NCI-H524 treated with DMSO at 0.1 percent for 48 hours (cell line): Measurements from ENCODE around the gene GBP6.
"Not testable (repeated sequence)": the region's sequence is repeated elsewhere in the genome, so short reads cannot be mapped to it uniquely, and the experiment has no call there.

Source experiments
- DNase-seq: peaks from one replicate; lab custom pipeline; 2025; lab: John Stamatoyannopoulos, UW

GBP6 gene

GRCh38 chr1:89373810-89374209 is 10.0 kb downstream of the GBP6 start:
- DNase-seq: not testable (repeated sequence)

GRCh38 chr1:89378001-89378400 is 14.1 kb downstream of the GBP6 start:
- no peak for DNase-seq

- no peak for DNase-seq
These were observed 17.8 kb downstream of the GBP6 start for GRCh38 chr1:89381618-89382017.

DNA sequence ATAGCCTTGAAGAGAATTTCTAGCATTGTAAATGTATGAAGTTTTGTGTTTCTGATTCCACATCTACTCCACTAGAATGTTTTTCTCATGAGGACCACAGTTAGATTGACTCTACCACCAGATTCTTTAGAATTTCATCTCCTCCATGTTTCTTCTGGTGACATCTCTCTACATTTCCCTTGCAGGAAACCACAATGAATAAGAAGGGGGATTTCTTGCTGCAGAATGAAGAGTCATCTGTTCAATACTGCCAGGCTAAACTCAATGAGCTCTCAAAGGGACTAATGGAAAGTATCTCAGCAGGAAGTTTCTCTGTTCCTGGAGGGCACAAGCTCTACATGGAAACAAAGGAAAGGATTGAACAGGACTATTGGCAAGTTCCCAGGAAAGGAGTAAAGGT is 18.6 kb downstream of the GBP6 start:
- no peak for DNase-seq

DNA sequence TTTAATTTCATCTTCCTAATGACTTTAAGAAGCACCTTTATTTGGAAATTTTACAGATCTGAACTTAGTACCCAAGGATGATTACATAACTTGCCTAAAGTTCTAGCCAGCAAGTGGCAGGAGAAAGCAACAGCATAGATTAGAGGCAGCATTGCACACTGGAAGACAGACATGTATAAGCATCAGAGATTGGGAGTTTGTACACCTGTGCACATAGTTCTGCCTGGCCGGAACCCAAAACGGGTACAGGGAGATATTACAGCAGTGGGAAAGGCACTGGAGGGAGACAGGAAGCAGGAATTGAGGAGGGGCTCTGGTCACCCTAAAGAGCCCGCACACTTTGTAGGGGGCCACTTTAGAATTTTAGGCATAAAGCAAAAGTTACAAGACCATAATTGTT is 19.3 kb downstream of the GBP6 start:
- no peak for DNase-seq

DNA sequence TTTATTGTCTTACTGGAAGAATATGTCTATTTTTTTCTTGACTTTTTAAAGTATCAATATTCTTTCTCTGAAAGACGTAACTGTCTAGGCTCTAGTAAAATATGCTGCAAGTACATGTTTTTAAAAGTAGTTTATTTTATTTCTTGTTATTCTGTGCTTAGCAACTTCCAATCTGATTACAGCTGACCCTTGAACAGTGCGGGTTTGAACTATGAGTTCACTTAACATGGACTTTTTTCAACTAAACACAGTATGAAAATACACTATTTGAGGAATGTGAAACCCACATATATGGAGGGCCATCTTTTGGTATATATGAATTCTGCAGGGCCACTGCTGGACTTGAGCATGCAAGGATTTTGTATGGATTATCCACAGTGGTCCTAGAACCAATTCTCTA is 26.8 kb downstream of the GBP6 start:
- DNase-seq: no peak

DNA sequence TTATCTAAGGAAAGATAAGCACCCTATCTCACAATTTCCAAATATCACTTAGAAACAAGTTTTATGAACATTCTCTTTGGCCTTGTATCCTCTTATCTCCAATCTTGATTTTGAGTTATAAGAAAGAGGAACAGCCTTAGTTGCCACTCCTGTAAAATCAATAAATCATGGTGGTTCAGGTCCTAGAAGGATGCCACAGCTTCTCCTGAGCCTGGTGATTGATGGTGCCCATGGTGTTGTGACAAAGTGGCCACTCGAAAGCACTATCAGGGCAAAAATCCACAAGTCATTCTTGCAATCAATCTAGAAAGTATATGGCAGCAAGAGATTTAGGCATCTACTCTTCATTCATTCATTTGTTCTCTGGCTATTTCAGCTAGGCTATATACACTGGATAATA is 27.8 kb downstream of the GBP6 start:
- DNase-seq: no peak

DNA sequence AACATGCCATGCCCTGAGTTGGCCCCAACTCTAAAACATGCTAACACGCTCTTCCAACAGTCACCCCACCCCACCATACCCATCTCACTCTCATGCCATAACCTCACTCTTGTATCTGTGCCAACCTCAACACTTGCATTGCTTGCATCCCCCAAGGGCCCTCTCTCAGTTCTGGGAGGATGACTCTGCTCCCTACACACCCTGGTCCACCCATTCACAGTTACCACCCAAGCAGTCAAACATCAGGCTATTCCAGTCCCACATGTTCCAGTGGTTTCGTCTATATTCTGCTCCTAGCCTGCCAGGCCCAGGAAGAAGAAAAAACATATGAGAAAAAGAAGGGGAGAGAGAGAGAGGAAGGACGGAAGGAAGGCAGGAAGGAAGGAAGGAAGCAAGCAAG is 31.0 kb downstream of the GBP6 start:
- DNase-seq: no peak

DNA sequence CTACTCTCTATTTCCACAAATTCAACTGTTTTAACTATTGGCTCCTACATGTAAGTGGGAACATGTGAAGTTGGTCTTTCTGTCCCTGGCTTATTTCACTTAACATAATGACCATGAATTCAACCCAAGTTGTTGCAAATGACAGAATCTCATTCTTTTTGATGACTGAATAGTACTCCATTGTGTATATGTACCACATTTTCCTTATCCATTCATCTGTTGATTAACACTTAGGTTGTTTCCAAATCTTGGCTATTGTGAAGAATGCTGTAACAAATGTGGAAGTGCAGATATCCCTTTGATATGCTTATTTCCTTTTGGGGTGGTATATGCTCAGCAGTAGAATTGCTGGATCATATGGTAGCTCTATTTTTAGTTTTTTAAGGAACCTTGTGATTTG is 33.0 kb downstream of the GBP6 start:
- DNase-seq: no peak

- no peak for DNase-seq
These were observed 41.5 kb downstream of the GBP6 start for GRCh38 chr1:89405275-89405929.

DNA sequence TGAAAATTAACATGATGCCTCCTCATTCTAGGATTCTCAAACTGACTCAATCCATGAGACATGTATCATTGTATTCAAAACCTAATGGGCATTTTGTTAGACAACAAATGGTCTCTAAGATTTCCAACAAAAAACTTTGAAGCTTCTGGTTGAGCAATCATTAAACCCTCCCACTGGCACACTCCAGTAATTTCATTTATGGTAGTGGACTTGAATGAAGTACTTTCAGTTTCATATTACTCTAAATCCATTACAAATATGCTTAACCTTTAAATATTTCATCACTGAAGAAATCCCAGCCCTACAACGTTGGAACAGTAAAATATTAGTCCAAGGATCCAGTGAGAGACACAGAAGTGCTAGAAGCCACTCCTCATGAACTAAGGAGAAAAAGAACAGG is 43.5 kb downstream of the GBP6 start:
- DNase-seq: no peak

DNA sequence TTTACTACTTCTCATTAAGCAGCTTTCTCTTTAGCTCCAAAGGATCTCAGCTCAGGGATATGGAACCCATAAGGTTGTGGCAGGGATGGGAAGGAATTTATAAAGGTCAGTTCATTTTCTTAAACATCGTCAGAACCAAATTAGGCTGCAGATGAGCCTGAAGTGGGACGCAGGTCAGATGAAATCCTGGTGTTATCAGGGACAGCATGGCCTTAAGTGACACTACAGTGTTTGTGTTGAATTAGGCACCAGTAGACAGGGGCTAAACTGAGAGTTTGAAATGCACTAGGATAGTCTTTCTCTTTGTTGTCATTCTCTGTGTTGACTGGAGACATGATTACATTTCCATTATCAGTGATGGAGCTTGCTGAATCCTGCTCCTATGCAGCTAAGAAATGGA is 43.9 kb downstream of the GBP6 start:
- DNase-seq: not testable (repeated sequence)

DNA sequence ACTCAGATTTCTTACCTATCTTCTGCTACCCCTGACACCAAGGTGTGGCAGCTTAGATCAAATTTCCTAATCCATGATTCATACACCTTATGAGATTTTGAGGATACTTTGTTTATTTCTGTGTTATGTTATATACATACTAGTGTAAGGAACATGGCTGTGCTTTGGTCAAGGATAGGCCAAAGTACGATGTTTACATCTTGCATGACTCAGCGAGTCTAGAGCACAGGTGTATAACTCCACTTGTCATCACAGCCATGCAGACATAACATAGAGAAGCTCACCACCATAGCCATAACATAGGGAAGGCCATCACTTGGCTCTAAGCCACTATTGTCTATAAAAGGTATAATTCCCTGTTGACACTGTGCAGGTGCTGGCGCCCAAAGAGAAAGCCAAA is 61.2 kb downstream of the GBP6 start:
- no peak for DNase-seq

GRCh38 chr1:89429062-89429461 is 65.2 kb downstream of the GBP6 start:
- DNase-seq: no peak

DNA sequence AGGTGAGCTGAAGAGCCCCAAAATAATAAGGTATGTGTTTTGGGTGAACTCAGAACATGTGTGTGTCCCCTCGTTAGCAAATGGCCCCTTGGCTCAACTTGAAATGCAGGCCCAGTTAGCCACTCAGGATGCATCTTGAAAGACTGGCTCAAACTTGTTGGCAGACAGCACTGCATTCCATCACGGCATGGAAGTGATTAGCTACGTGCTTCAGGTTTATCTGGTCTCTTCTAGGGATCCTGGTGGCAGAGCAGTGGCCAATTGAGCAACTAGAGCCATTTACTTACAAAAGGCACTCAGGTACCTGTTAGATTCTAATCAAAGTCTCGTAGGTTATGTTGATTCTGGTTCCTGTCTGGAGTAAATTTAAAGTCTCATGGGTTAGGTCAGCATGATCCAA is 65.8 kb downstream of the GBP6 start:
- DNase-seq: not testable (repeated sequence)

DNA sequence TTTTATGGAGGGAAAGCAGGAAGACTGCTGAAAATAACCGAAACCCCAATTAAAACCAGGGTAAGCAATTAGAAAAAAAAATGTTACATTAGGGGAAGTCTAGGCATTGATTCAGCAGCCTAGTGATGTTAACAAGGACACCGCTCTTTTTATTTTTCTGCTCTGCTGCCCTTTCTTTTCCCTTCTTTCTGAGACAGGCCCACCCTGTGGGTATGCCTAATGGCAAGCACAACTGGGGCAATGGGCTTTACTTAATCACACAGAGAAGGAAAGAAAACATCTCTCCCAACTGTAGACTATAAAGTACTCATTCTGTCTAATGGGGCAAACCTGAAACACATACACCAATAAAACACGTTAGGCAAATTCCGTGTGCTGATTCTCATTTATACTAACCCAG is 69.6 kb downstream of the GBP6 start:
- DNase-seq: no peak

- DNase-seq: not testable (repeated sequence)
These were observed 70.4 kb downstream of the GBP6 start for GRCh38 chr1:89434058-89434780.
